PC-9 (cell line): ENCODE results near the gene QRICH2. TPM values are rescaled to one million over a fixed set of nuclear protein-coding genes. Genes with fewer than 3 reads are reported as not detected.
"Not testable (repeated sequence)": the region's sequence is repeated elsewhere in the genome, so short reads cannot be mapped to it uniquely, and the experiment has no call there.

Source experiments
- BruUV-seq: library from RNA; stranded (reverse); fragments of 400-500 nt; replicated peaks from 2 replicates; lab custom pipeline; 2021; lab: Mats Ljungman, UMichigan
- CTCF ChIA-PET: fragments of 300-600 bp; sonication (Branson Sonifier 250); formaldehyde crosslinking; loops from one replicate; lab custom pipeline; 2022; ENCODE audit warnings: antibody characterized with exemption; lab: Charles Lee
- POLR2A ChIA-PET: fragments of 300-600 bp; sonication (Branson Sonifier 250); formaldehyde crosslinking; loops from one replicate; lab custom pipeline; 2022; ENCODE audit warnings: antibody characterized with exemption; ENCODE audit not compliant: unreplicated experiment; lab: Charles Lee
- DNase-seq, 2 experiments: peaks; one replicate each; pipeline versions ENCODE4 v3.0.0 to v3.0.0-alpha.2; 2015 to 2022; ENCODE audit warnings: mixed read lengths in 1 of 2
- H2AFZ ChIP-seq: fragments of 200-600 bp; sonication (generic); 2 replicates; pipeline ENCODE4 v1.8.1; 2017; ENCODE audit warnings: antibody characterized with exemption
- H3F3A ChIP-seq: fragments of 200-600 bp; sonication (generic); 2 replicates; pipeline ENCODE4 v1.8.1; 2017; ENCODE audit warnings: antibody characterized with exemption, mild to moderate bottlenecking, low read depth; ENCODE audit not compliant: insufficient read depth
- H3K27ac ChIP-seq: fragments of 200-600 bp; sonication (generic); 2 replicates; pipeline ENCODE4 v1.6.1; 2016; ENCODE audit warnings: mixed run types
- H3K27me3 ChIP-seq: fragments of 200-600 bp; sonication (generic); 2 replicates; pipeline ENCODE4 v1.6.1; 2016; ENCODE audit warnings: low read depth, mixed run types; ENCODE audit not compliant: insufficient read depth
- H3K36me3 ChIP-seq: fragments of 200-600 bp; sonication (generic); 2 replicates; pipeline ENCODE4 v1.6.1; 2016; ENCODE audit warnings: low read depth, mixed run types
- H3K4me1 ChIP-seq: fragments of 200-600 bp; sonication (generic); replicated peaks from 2 replicates; pipeline ENCODE4 v1.6.1; 2016; ENCODE audit warnings: mixed run types; ENCODE audit not compliant: insufficient read depth
- H3K4me2 ChIP-seq: fragments of 200-600 bp; sonication (generic); 2 replicates; pipeline ENCODE4 v1.6.1; 2017; ENCODE audit warnings: mixed run types
- H3K4me3 ChIP-seq: fragments of 200-600 bp; sonication (generic); 2 replicates; pipeline ENCODE4 v1.6.1; 2016; ENCODE audit warnings: mixed run types
- H3K79me2 ChIP-seq: fragments of 200-600 bp; sonication (generic); 2 replicates; pipeline ENCODE4 v1.6.1; 2017; ENCODE audit warnings: low read depth, mixed run types
- H3K9me2 ChIP-seq: fragments of 200-600 bp; sonication (generic); 2 replicates; pipeline ENCODE4 v1.8.1; 2017; ENCODE audit warnings: mild to moderate bottlenecking; ENCODE audit not compliant: insufficient read depth
- H3K9me3 ChIP-seq: fragments of 200-600 bp; sonication (generic); 2 replicates; pipeline ENCODE4 v1.8.1; 2016; ENCODE audit warnings: low read depth; ENCODE audit not compliant: insufficient read depth
- H4K20me1 ChIP-seq: fragments of 200-600 bp; sonication (generic); 2 replicates; pipeline ENCODE4 v1.8.1; 2017; ENCODE audit not compliant: insufficient read depth
- EZH2 ChIP-seq: fragments of 200-600 bp; sonication (generic); IDR thresholded peaks from 2 replicates; pipeline ENCODE4 v1.8.0; 2017; ENCODE audit warnings: antibody characterized with exemption, low read depth
- intact Hi-C: fragments of 100-400 bp; cut with micrococcal nuclease; formaldehyde crosslinking; loops from one replicate; pipeline ENCODE4 v1.10.0; 2022; ENCODE audit not compliant: unreplicated experiment
- total RNA-seq: library from RNA; stranded (reverse); gene quantifications from 2 replicates; pipeline ENCODE4 v1.2.3, GENCODE V29; 2021
- TF ChIP-seq, protein P1 (sequence below): fragments of 200-600 bp; sonication (generic); conservative IDR thresholded peaks from 2 replicates; pipeline ENCODE4 v1.6.1; 2017; ENCODE audit warnings: mixed run types, antibody characterized with exemption, mild to moderate bottlenecking, moderate library complexity

Gene QRICH2
- total RNA-seq, 1 experiment from 2014 or later, result 3.3 TPM

DNA sequence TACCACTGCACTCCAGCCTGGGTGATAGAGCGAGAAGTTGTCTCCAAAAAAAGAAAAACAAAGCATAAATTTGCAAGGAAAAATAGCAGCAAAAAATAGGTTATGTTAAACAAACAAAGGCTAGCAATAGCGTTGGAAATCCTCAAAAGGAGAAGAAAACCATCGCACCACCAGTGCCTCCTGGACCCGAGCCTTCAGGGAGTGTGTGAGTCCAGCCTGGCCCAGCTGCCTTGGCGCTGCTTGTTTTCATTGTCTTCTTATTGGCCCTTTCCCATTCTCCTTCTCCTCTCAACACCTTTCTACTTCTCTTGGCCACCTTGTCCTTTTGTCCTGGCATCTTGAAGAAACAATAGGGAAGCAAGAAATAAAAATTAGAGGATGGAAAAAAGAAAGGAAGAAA lies 47.4 kb downstream of the QRICH2 start:
- no peak overlapping the region for H3K4me3 ChIP-seq
- H3K9me3 ChIP-seq, result no peaks in the 10 kb centered on the region
- no peaks in the 10 kb centered on the region for H3K36me3 ChIP-seq
- intact Hi-C loops, result no loop called here
- ChIA-PET POLR2A (no interaction called here), CTCF (no interaction called here)
- no peaks in the 10 kb centered on the region for H4K20me1 ChIP-seq
- H3K79me2 ChIP-seq, result peaks cover under 1% of the 10 kb centered on the region; the same call in 1 of the 2 replicates
- no peaks in the 10 kb centered on the region for H3K27me3 ChIP-seq
- no peak overlapping the region for H2AFZ ChIP-seq
- TF ChIP-seq, protein P1, sequence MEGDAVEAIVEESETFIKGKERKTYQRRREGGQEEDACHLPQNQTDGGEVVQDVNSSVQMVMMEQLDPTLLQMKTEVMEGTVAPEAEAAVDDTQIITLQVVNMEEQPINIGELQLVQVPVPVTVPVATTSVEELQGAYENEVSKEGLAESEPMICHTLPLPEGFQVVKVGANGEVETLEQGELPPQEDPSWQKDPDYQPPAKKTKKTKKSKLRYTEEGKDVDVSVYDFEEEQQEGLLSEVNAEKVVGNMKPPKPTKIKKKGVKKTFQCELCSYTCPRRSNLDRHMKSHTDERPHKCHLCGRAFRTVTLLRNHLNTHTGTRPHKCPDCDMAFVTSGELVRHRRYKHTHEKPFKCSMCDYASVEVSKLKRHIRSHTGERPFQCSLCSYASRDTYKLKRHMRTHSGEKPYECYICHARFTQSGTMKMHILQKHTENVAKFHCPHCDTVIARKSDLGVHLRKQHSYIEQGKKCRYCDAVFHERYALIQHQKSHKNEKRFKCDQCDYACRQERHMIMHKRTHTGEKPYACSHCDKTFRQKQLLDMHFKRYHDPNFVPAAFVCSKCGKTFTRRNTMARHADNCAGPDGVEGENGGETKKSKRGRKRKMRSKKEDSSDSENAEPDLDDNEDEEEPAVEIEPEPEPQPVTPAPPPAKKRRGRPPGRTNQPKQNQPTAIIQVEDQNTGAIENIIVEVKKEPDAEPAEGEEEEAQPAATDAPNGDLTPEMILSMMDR, result no peak
- TF ChIP-seq EZH2, result no peak
- no TSS peak for BruUV-seq
- no peaks in the 10 kb centered on the region for H3K9me2 ChIP-seq
- H3K4me1 ChIP-seq, result peaks cover 64% of the 10 kb centered on the region
- no peak for DNase-seq
- 0 out of 2 replicates have a peak overlapping the region, but pooled peaks have one; percentile 56 for H3K4me2 ChIP-seq
- no peak overlapping the region for H3K27ac ChIP-seq
- H3F3A ChIP-seq, result peaks cover 46% of the 10 kb centered on the region

DNA sequence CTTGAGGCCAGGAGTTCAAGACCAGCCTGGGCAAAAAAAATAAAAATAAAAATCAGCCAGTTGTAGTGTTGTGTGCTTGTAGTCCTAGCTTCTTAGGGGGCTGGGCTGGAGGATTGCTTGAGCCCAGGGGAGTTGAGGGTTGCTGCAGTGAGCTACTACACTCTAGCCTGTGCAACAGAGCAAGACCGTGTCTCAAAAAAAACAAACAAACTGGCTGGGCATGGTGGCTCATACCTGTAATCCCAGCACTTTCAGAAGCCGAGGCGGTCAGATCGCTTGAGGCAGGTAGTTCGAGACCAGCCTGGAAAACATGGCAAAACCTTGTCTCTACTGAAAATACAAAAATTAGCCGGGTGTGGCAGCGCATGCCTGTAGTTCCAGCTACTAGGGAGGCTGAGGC lies 47.9 kb downstream of the QRICH2 start:
- Histone ChIP-seq H3K9me3 (no peaks in the 10 kb centered on the region), H2AFZ (no peak overlapping the region), H3K27me3 (no peaks in the 10 kb centered on the region), H3K4me2 (peak overlapping the region; percentile 56), H3K4me3 (no peak overlapping the region), H4K20me1 (no peaks in the 10 kb centered on the region), H3F3A (peaks cover 46% of the 10 kb centered on the region), H3K79me2 (no peaks in the 10 kb centered on the region), H3K27ac (peak overlapping the region; percentile 87), H3K36me3 (no peaks in the 10 kb centered on the region), H3K9me2 (no peaks in the 10 kb centered on the region), H3K4me1 (peaks cover 64% of the 10 kb centered on the region)
- no TSS peak for BruUV-seq
- no peak for DNase-seq
- ChIA-PET POLR2A (no interaction called here), CTCF (interaction anchor here (0.6 kb wide), 1 partner anchor 117 kb away, joined by 3 read pairs; no protein-coding TSS in a partner anchor)
- intact Hi-C loops, result no loop called here
- TF ChIP-seq, protein P1, result no peak
- no peak for TF ChIP-seq EZH2

DNA sequence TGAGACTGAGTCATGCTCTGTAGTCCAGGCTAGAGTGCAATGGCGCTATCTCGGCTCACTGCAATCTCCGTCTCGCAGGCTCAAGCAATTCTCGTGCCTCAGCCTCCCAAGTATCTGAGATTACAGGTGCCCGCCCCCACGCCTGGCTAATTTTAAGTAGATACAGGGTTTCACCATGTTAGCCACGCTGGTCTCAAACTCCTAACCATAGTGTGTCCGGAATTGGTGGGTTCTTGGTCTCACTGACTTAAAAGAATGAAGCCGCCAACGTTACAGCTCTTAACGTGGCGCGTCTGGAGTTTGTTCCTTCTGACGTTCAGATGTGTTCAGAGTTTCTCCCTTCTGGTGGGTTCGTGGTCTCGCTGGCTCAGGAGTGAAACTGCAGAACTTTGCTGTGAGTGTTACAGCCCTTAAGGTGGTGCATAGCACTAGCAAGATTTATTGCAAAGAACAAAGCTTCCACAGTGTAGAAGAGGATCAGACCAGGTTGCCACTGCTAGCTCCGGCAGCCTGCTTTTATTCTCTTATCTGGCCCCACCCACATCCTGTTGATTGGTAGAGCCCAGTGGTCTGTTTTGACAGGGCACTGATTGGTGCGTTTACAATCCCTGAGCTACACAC lies 51.5 kb downstream of the QRICH2 start:
- H2AFZ ChIP-seq, H3K79me2 ChIP-seq, H3K27me3 ChIP-seq, H3K4me2 ChIP-seq, H3K9me3 ChIP-seq, BruUV-seq, H4K20me1 ChIP-seq, H3K4me3 ChIP-seq, H3K36me3 ChIP-seq, H3K27ac ChIP-seq, DNase-seq, CTCF ChIA-PET, intact Hi-C loops, H3K9me2 ChIP-seq, POLR2A ChIA-PET: not testable (repeated sequence)
- Histone ChIP-seq H3K4me1 (peaks cover 58% of the 10 kb centered on the region), H3F3A (peaks cover 45% of the 10 kb centered on the region)
